OCI-LY7 (cell line): ENCODE results near the gene ICOSLG.
"Not testable (repeated sequence)": the region's sequence is repeated elsewhere in the genome, so short reads cannot be mapped to it uniquely, and the experiment has no call there.

Experiments
- CTCF ChIP-seq: fragments of 200-600 bp; sonication (generic); conservative IDR thresholded peaks from 2 replicates; pipeline ENCODE4 v1.5.1; 2014; ENCODE audit warnings: mild to moderate bottlenecking, antibody characterized with exemption, low read length, moderate library complexity, mixed read lengths
- EZH2phosphoT487 ChIP-seq: fragments of 200-600 bp; sonication (generic); IDR thresholded peaks from 2 replicates; pipeline ENCODE4 v1.6.1; 2018; ENCODE audit warnings: low read depth, borderline replicate concordance, mild to moderate bottlenecking, mixed run types, antibody characterized with exemption, low read length, moderate library complexity, mixed read lengths

GRCh38 chr21:44240842-44241241 is at the start of gene ICOSLG:
- not testable (repeated sequence) for TF ChIP-seq CTCF, EZH2phosphoT487
